ENCODE results near the gene TRIM29. TPM values are rescaled to one million over a fixed set of nuclear protein-coding genes. Genes with fewer than 3 reads are reported as not detected.

The TRIM29 gene
- total and polyA plus RNA-seq, 12 donors, result 0.24 to 4.3 (median 1.1) TPM; not detected in 3

- intact Hi-C loops (cut with DNase I), result no loop called here
- Histone ChIP-seq H3K4me3 (no peak overlapping the region), H3K4me1 (replicated peaks in 1 of 2) (no peaks in the 10 kb centered on the region), H3K27ac (no peak overlapping the region), H3K36me3 (replicated peaks in 1 of 2) (no peaks in the 10 kb centered on the region), H3K27me3 (no peaks in the 10 kb centered on the region), H3K9me3 (replicated peaks in 1 of 3) (no peaks in the 10 kb centered on the region)
- TF ChIP-seq CTCF (IDR thresholded peaks at IDR 0.05), result no peak
- TF ChIP-seq POLR2A (IDR thresholded peaks at IDR 0.05), result no peak
- WGBS, 4 donors, result 87 to 95% (median 92%) methylated on average over 7 to 8 of the region's 8 CpGs
- peak in 3 of 7 donors; percentile 1 to 31 (median 8) for DNase-seq
Observed at GRCh38 chr11:120130991-120131760, 6.7 kb downstream of the TRIM29 start.

- Histone ChIP-seq H3K36me3 (replicated peaks in 1 of 2) (no peaks in the 10 kb centered on the region), H3K27ac (no peak overlapping the region), H3K27me3 (no peaks in the 10 kb centered on the region), H3K4me1 (replicated peaks in 1 of 2) (no peaks in the 10 kb centered on the region), H3K9me3 (replicated peaks in 1 of 3) (no peaks in the 10 kb centered on the region), H3K4me3 (no peak overlapping the region)
- 88 to 95% (median 89%) methylated on average over 8 of the region's 8 CpGs for WGBS, 4 donors
- DNase-seq, result peak in 3 of 7 donors; percentile 3 to 21 (median 7)
- TF ChIP-seq CTCF (IDR thresholded peaks at IDR 0.05), result no peak
- no peak for TF ChIP-seq POLR2A (IDR thresholded peaks at IDR 0.05)
- intact Hi-C loops (cut with DNase I), result no loop called here
Observed at GRCh38 chr11:120130176-120130980, 7.5 kb downstream of the TRIM29 start.

DNA sequence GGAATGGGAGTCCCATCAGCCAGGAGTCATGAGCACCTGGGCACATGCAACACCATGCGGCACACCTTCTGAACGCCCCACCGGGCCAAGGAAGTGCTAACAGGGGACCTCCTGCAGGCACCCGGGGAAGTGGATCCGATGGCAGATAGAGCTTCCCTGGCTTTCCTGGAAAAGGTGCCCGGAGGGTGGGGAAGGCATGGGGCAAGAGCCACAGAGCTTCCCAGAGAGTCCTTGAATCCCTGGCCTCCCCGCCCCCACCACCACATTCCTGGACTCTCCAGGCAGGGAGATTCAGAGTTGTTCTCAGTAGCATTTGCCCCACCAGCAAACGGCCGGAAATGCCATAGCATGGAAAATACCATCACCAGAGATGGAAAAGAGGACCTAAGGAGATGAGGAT lies 8.3 kb downstream of the TRIM29 start:
- H3K27ac ChIP-seq, result no peak overlapping the region
- peak in 1 of 7 donors; percentile 8 for DNase-seq

More for the DNA sequence above, 8.3 kb downstream of the TRIM29 start:
- 84 to 89% (median 88%) methylated on average over 9 of the region's 9 CpGs for WGBS, 4 donors
- Histone ChIP-seq H3K27me3 (no peaks in the 10 kb centered on the region), H3K4me3 (no peak overlapping the region), H3K36me3 (replicated peaks in 1 of 2) (no peaks in the 10 kb centered on the region), H3K9me3 (replicated peaks in 1 of 3) (no peaks in the 10 kb centered on the region), H3K4me1 (replicated peaks in 1 of 2) (no peaks in the 10 kb centered on the region)
- intact Hi-C loops (cut with DNase I), result no loop called here
- TF ChIP-seq CTCF (IDR thresholded peaks at IDR 0.05) (no peak), POLR2A (IDR thresholded peaks at IDR 0.05) (no peak)
